ENCODE data around the gene TMEM132C.

The TMEM132C gene

GRCh38 chr12:128267651-128268378 is 845 bp downstream of the TMEM132C start:
- H3K27me3 ChIP-seq (replicated peaks): peaks cover 19% of the 10 kb centered on the region
- H3K4me3 ChIP-seq (ENCODE audit: low read depth, low read length): no peak overlapping the region
- no peak for DNase-seq
- in situ Hi-C loops (cut with HindIII; ENCODE audit: low pct_ligation_motif_present, low sequenced_read_pairs): no loop called here
- TF ChIP-seq, protein P1, sequence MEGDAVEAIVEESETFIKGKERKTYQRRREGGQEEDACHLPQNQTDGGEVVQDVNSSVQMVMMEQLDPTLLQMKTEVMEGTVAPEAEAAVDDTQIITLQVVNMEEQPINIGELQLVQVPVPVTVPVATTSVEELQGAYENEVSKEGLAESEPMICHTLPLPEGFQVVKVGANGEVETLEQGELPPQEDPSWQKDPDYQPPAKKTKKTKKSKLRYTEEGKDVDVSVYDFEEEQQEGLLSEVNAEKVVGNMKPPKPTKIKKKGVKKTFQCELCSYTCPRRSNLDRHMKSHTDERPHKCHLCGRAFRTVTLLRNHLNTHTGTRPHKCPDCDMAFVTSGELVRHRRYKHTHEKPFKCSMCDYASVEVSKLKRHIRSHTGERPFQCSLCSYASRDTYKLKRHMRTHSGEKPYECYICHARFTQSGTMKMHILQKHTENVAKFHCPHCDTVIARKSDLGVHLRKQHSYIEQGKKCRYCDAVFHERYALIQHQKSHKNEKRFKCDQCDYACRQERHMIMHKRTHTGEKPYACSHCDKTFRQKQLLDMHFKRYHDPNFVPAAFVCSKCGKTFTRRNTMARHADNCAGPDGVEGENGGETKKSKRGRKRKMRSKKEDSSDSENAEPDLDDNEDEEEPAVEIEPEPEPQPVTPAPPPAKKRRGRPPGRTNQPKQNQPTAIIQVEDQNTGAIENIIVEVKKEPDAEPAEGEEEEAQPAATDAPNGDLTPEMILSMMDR (IDR thresholded peaks at IDR 0.05; ENCODE audit: low read depth, low read length, missing control alignments): no peak
- H3K27ac ChIP-seq: no peak overlapping the region
- H3K36me3 ChIP-seq (replicated peaks): no peaks in the 10 kb centered on the region

DNA sequence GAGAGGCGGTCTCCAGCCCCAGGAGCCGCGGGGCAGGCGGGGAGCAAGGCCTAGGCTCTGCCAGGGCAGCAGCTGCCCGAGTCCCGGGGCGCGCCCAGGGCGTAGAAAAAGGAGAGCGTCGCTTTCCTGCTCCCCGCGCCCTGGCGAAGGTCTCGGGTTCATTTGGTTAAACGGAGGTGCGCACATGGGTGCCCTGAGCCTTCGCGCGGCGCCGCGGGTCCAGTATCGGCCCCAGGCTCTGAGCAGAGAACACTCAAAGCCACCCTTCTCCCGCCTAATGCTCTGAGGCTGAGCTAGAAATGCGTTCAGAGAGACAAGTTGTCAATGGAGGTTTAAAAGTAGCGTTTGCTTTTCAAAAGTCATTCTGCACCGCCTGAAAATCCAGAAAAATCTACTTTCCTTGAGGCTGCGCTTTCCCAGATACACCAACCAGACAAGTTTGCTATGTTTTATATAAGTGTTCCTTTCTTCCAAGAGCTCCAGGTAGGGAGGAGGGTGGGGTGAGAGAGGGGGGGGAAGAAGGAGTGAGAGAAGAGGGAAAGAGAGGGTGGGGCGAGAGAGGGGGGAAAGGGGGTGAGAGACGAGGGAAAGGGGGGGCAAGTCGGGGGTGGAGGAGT is 1.5 kb downstream of the TMEM132C start:
- H3K4me3 ChIP-seq (ENCODE audit: low read depth, low read length): no peak overlapping the region
- H3K36me3 ChIP-seq (replicated peaks): no peaks in the 10 kb centered on the region
- no peak overlapping the region for H3K27ac ChIP-seq
- peaks cover 19% of the 10 kb centered on the region for H3K27me3 ChIP-seq (replicated peaks)
- DNase-seq: no peak
- in situ Hi-C loops (cut with HindIII; ENCODE audit: low pct_ligation_motif_present, low sequenced_read_pairs): no loop called here
- TF ChIP-seq, protein P1 (IDR thresholded peaks at IDR 0.05; ENCODE audit: low read depth, low read length, missing control alignments): no peak

DNA sequence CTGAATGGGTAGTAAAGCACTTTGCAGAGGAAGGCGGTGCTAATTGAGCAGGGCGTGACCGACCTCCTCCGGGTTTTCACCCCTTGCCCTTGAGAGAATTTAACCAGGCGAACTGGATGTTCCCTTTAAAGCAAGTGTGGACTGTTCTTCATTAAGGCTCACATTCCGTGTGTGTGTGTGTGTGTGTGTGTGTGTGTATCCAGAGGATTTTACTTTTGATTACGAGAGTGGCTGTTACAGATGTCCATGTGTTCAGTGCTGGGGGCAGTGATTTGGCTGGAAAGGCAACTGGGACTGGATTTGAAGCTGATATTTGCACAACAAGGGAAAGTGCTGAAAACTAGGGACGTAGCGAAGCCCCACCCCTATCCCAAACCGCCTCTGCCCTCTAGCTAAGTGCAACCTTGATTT is 2.2 kb downstream of the TMEM132C start:
- Histone ChIP-seq H3K27ac (no peak overlapping the region), H3K4me3 (ENCODE audit: low read depth, low read length) (no peak overlapping the region), H3K27me3 (replicated peaks) (peaks cover 19% of the 10 kb centered on the region), H3K36me3 (replicated peaks) (no peaks in the 10 kb centered on the region)
- DNase-seq: no peak
- TF ChIP-seq, protein P1 (IDR thresholded peaks at IDR 0.05; ENCODE audit: low read depth, low read length, missing control alignments): no peak
- in situ Hi-C loops (cut with HindIII; ENCODE audit: low pct_ligation_motif_present, low sequenced_read_pairs): no loop called here

DNA sequence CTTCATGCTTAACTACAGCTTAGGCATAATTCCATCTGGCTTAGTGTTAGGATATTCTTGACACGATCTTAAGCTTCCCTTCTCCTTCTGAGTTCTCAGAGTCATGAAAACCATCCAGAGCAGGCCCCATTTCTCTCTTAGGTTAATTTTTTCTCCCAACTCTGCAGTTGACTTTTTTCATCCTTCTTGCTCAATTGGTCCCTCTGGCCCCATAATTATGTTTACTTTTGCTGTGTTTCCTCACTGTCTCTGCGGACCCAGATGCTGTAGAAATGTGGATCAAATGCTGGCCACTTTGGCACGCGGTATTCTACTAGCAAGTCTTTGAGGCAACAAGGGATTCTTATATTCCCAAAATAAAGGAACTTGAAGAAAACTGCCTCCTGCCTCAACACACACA is 9.5 kb downstream of the TMEM132C start:
- in situ Hi-C loops (cut with HindIII; ENCODE audit: low pct_ligation_motif_present, low sequenced_read_pairs): no loop called here
- H3K36me3 ChIP-seq (replicated peaks): no peaks in the 10 kb centered on the region
- no peak overlapping the region for H3K4me3 ChIP-seq (ENCODE audit: low read depth, low read length)
- no peak for DNase-seq
- H3K27me3 ChIP-seq (replicated peaks): no peaks in the 10 kb centered on the region
- TF ChIP-seq, protein P1 (IDR thresholded peaks at IDR 0.05; ENCODE audit: low read depth, low read length, missing control alignments): no peak
- no peak overlapping the region for H3K27ac ChIP-seq

GRCh38 chr12:128286970-128287369 is 20.0 kb downstream of the TMEM132C start:
- Histone ChIP-seq H3K4me3 (ENCODE audit: low read depth, low read length) (no peak overlapping the region), H3K36me3 (replicated peaks) (no peaks in the 10 kb centered on the region), H3K27ac (no peak overlapping the region), H3K27me3 (replicated peaks) (no peaks in the 10 kb centered on the region)
- DNase-seq: no peak
- TF ChIP-seq, protein P1 (IDR thresholded peaks at IDR 0.05; ENCODE audit: low read depth, low read length, missing control alignments): no peak
- in situ Hi-C loops (cut with HindIII; ENCODE audit: low pct_ligation_motif_present, low sequenced_read_pairs): no loop called here

All from brain microvascular endothelial cell (primary cell).